ENCODE measurements around the gene ABTB2.
"Not testable (repeated sequence)": the region's sequence is repeated elsewhere in the genome, so short reads cannot be mapped to it uniquely, and the experiment has no call there.

ABTB2 gene

GRCh38 chr11:34262531-34263081, 95.2 kb downstream of the ABTB2 start:
- no peak for DNase-seq (ENCODE audit: low read depth)

GRCh38 chr11:34261820-34262219, 96.0 kb downstream of the ABTB2 start:
- no peak for DNase-seq (ENCODE audit: low read depth)

- DNase-seq (ENCODE audit: low read depth), result no peak
Observed at GRCh38 chr11:34261095-34261494, 96.7 kb downstream of the ABTB2 start.

- no peak for DNase-seq (ENCODE audit: low read depth)
Observed at GRCh38 chr11:34260072-34260575, 97.7 kb downstream of the ABTB2 start.

GRCh38 chr11:34259087-34259486, 98.7 kb downstream of the ABTB2 start:
- DNase-seq (ENCODE audit: low read depth), result no peak

DNA sequence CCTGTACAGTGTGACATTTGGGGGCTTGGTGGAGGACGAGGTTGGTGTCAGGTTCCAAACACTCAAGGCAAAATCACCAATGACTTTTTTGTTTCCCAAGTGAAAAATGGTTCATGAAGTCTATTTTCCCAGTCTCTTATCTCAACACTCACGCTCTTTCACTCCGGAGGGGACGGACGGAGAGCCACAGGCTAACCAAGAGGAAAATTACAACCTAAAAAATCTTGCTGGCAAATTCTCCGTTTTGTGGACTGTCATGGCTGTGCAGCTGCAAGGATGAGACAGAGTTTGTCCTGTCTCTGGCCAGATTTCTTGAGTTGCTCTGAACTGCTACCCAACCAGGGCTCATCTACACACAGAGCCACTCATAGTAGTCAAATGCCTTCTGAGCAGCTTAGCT, 101.2 kb downstream of the ABTB2 start:
- no peak for DNase-seq (ENCODE audit: low read depth)

DNA sequence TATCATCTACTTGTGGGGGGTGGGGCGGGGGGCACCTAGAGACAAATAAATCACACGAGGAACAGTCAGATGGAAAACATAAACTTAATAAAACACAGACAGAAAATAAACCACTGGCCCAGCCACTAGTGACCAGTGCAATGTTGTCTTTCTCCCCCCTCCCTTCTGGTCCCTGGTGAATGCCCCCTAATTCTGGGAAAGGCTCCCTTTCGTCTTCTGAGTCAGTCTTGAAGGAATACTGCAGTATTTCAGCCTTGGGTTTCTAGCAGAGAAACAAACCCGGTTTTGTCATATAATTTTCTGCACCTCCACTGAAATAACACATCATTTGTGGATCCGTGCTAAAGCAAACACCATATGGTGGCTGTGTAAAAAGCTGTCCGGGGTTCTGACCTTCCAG, 101.7 kb downstream of the ABTB2 start:
- DNase-seq (ENCODE audit: low read depth), result no peak

DNA sequence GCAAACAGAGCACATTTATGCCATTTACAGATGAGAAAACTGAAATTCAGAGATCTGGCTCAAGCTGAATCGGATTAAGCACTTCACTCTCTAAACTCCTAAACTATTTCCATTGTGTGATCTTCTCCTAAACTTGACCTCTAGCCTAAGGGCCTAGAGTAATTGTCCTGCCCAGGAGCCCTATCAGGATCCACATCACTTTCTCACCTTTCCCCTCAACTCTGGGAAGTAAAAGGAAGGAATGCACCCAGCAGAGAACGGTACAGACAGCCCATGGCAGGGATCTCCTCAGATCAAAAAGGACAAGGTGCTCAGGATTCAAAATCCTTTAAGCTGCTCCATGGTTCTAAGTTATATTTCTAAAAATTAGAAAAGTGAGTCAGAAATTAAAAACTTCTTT, 102.7 kb downstream of the ABTB2 start:
- DNase-seq (ENCODE audit: low read depth), result no peak

DNA sequence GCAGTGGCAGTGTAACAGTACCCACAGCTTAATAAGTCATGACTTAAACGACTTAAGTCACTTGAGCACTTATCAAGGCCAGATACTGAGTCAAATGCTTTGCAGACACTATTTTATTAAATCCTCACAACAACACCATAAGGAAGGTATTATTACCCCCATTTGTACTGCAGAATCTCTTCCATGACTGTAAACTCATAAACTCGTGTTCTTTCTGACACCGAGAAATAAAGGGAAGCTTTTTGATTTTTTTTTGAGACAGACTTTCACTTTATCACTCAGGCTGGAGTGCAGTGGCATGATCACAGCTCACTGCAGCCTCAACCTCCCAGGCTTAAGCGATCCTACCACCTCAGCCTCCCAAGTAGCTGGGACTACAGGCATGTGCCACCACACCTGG, 103.8 kb downstream of the ABTB2 start:
- no peak for DNase-seq (ENCODE audit: low read depth)

GRCh38 chr11:34252651-34253050, 105.2 kb downstream of the ABTB2 start:
- no peak for DNase-seq (ENCODE audit: low read depth)

GRCh38 chr11:34252015-34252414, 105.8 kb downstream of the ABTB2 start:
- DNase-seq (ENCODE audit: low read depth), result no peak

GRCh38 chr11:34251589-34251980, 106.2 kb downstream of the ABTB2 start:
- no peak for DNase-seq (ENCODE audit: low read depth)

DNA sequence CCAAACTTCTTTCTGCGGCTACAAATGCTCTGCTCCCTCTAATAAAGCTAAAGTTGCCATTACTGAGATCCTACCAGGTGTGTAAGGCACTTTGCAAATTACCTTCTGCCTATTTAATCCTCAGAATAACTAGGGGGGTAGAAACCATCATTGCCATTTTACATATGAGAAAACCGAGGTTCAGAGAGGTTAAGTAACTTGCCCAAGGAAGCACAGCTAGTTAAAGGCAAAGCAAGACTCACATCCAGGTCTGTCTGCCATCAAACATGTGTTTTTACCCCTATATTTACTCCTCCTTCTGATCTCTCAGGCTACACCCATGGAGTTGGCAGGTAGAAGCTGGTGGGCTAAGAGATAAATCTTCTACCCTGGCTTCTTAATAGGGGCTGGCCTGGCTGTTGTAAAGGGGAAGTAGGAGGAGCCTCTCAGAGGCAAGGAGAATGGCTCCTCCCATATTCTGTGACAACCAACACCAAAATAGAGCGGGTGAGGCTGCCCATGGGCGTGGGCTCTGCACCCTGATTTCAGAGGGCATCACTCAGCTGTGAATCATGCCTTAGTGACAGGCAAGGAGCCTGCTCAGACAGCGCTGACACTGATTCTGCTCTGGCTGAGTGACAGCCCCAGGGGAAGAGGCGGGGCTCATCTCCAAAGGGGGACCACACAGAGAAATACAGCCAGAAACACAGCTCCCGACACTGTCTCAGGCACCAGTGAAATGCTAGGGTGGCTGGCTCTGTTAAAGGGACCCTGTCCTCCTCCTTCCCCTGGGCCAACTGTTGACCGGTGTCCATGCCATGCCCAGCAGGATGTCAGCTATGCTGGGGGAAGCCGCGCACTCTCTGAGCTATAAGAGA, 106.8 kb downstream of the ABTB2 start:
- peak; percentile 37 for DNase-seq (ENCODE audit: low read depth)

- no peak for DNase-seq (ENCODE audit: low read depth)
Observed at GRCh38 chr11:34250211-34250610, 107.6 kb downstream of the ABTB2 start.

- DNase-seq (ENCODE audit: low read depth), result no peak
Observed at GRCh38 chr11:34249439-34249838, 108.4 kb downstream of the ABTB2 start.

DNA sequence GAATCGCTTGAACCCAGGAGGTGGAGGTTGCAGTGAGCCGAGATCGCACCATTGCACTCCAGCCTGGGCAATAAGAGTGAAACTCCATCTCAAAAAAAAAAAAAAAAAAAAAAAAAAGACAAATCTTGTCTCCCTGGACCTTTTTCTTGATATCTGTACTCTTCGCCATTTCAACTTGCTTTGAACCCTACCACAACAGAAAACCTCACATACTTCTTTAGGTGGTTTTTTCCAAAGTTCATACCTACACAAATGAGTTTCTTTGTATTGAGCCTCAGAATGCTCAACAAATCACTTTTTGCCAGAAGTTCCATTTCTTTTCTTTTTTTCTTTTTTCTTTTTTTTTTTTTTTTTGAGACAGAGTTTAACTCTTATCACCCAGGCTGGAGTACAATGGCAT, 111.3 kb downstream of the ABTB2 start:
- DNase-seq (ENCODE audit: low read depth), result not testable (repeated sequence)

DNA sequence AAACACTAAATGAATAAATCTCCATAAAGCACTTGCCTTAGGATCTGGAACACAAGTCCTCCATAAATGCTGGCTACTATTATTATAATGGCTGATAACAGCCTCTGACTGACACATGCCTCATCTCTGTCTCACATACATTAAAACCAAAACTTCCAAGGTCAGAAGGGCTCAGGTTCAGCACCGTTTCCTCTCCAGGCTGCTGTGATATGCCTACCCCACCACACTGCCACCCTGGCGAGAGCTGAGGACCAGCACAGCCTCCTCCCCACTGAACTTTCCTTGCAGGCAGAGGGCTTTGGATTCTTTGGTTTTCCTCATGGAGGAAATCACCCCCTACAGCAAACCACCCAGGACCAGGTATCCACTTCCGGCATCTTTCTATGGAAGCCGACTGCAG, 112.8 kb downstream of the ABTB2 start:
- no peak for DNase-seq (ENCODE audit: low read depth)

GRCh38 chr11:34243600-34244464, 114.0 kb downstream of the ABTB2 start:
- DNase-seq (ENCODE audit: low read depth), result no peak

DNA sequence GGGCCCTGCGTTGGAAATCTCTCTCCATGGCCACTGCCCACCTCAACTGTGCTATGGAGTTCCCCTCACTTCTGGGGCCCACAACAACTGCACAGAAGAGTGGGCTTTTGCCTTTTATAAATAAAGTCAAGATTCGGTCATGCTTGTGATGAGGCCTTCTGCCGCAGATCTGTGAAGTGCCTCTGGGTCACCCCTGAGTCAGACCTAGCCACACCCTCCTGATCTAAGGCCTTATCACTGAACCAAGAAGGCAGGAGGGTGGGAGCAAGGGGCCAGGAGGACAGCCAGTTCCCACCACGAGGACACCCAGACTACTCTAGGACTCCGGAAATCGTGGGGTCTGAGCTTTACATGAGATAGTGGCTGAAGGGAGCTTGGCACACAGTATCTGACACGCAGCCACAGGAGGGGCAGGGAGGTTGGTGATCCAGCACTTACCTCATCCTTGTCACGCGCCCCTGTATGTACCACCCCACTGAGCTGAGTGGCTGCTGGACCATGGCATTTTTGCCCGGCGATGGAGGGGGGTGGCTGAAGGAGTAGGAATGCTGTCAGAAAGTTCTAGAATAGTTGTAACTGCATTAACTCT, 115.7 kb downstream of the ABTB2 start:
- no peak for DNase-seq (ENCODE audit: low read depth)

DNA sequence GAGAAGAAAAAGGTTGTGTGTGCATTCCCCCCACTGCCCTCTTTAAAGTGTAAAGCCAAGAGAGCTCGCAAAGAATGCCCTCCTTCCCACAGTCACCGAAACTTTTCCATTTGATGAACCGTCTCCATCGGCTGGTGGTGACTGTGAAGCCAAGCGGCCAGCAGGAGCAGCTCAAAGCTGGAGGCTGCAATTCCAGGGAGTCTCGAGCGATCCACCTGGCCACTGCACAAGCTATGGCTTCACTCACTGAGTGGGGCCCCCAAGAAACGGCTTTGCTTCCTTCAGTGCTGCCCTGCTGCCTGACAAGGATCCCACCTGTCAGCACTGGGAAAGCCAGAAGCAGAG, 117.7 kb downstream of the ABTB2 start:
- no peak for DNase-seq (ENCODE audit: low read depth)

GRCh38 chr11:34239465-34240149, 118.2 kb downstream of the ABTB2 start:
- no peak for DNase-seq (ENCODE audit: low read depth)

GRCh38 chr11:34238966-34239365, 118.8 kb downstream of the ABTB2 start:
- no peak for DNase-seq (ENCODE audit: low read depth)

All from stimulated activated CD8-positive, alpha-beta memory T cell treated with anti-CD3 and anti-CD28 coated beads, Interleukin-7, amount 100 ng/mL, for 24 hours (primary cell).